Activated CD4-positive, CD25-positive, alpha-beta regulatory T cell treated with anti-CD3 and anti-CD28 coated beads, Interleukin-2, amount 50 U/mL, for 24 hours (primary cell): Measurements from ENCODE around the gene PTER.

Experiments
- ATAC-seq, 2 donors: fragments of 150-1000 bp; cut with Tn5 transposase; one replicate each; pipeline ENCODE4 v1.10.0; 2021; ENCODE audit warnings: mild to moderate bottlenecking in 1 of 2, moderate library complexity in 1 of 2

Gene PTER

DNA sequence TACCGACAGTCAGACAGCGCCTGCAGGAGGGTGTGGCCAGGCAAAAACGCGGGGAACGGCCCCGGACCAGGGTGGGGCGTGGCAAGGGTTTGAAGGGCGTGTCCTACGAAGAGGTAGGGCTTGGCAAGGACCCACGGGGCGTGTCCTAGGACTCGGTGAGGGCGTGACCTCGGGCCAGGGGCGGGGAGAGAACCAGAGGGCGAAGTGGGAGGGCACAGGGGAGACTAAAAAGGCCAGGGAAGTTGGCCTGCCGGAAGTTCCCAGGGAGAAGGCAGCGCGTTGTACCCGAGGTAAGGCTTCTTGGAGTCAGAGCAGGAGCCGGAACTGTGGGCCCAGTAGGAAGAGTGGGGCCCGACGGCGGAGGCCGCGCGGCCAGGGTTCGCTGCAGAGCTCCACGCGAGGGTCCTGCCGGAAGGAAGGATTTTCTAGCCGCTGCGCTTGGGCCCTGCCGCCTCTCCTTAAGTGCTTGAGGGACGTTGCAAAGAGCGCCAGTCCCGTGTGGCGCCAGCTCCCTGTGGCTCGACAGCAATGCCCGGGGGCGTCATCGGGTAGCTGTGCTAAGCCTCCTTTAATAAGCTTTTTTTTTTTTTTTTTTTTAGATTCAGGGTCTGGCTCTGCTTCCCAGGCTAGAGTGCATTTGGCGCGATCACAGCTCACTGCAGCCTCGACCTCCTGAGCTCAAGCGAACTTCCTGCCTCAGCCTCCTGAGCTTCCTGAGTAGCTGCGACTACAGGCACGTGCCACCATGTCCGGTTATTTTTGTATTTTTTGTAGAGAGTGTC, at the start of gene PTER:
TSS of gene PTER (plus strand) at position 253 of the 782 bp plus-strand sequence. CDS start 47,375 bp downstream, outside the sequence.
- peak; percentile 96 to 97 for ATAC-seq

DNA sequence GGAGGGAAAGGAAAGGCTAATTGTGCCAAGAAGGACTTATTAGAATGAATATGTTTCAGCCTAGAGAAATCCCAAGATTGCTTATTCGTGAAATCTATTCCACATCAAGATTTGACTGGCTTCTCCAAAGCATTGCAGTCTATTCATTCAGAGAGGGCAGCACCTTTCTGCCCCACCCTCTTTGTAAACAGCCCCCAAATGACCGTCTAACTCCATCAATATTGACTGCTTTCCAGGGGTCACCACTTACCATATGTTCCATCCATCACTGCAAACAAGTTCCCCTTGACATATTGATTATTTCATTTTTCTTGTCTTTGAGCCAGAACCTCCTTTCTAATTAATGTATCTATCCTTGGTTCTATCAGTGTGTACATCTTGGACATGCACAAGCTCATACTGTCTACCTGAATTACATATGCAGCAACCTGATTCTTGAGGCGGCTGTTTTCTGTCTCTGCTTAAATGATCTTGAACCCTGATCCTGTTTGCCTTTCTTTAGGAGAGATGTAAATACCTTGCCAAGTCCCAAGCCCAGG, 44.2 kb upstream of the PTER start:
- ATAC-seq: no peak

GRCh38 chr10:16393271-16393858, 43.4 kb upstream of the PTER start:
- ATAC-seq: no peak

- no peak for ATAC-seq
Observed at GRCh38 chr10:16401416-16401815, 35.4 kb upstream of the PTER start.

- ATAC-seq: no peak
Observed at GRCh38 chr10:16408379-16408778, 28.4 kb upstream of the PTER start.

- no peak for ATAC-seq
Observed at GRCh38 chr10:16417341-16417740, 19.5 kb upstream of the PTER start.

- no peak for ATAC-seq
Observed at GRCh38 chr10:16423599-16423998, 13.2 kb upstream of the PTER start.

- no peak for ATAC-seq
Observed at GRCh38 chr10:16425449-16425848, 11.4 kb upstream of the PTER start.

- ATAC-seq: no peak
Observed at GRCh38 chr10:16429539-16429938, 7.3 kb upstream of the PTER start.

- no peak for ATAC-seq
Observed at GRCh38 chr10:16436367-16436757, 448 bp upstream of the PTER start.

- ATAC-seq: no peak
Observed at GRCh38 chr10:16437540-16437894, 707 bp downstream of the PTER start.

DNA sequence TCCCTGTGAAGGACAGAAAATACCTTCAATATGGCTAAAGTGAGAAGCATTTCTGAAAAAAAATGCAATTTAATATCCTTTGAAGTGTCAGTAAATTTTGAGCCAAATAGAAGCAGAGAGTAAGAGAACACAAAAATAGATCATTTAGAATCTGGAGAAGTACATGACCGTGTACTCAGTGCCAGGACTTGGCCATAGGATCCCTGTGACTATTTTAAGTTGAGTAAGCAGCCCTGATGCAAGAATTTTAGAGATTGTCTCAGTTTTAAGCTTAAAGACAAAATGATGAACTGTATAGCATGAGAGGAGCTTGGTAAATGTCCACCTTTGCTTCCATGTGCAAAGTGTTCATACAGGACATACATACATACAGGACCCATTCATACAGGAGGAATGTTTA, 2.5 kb downstream of the PTER start:
- ATAC-seq: no peak

DNA sequence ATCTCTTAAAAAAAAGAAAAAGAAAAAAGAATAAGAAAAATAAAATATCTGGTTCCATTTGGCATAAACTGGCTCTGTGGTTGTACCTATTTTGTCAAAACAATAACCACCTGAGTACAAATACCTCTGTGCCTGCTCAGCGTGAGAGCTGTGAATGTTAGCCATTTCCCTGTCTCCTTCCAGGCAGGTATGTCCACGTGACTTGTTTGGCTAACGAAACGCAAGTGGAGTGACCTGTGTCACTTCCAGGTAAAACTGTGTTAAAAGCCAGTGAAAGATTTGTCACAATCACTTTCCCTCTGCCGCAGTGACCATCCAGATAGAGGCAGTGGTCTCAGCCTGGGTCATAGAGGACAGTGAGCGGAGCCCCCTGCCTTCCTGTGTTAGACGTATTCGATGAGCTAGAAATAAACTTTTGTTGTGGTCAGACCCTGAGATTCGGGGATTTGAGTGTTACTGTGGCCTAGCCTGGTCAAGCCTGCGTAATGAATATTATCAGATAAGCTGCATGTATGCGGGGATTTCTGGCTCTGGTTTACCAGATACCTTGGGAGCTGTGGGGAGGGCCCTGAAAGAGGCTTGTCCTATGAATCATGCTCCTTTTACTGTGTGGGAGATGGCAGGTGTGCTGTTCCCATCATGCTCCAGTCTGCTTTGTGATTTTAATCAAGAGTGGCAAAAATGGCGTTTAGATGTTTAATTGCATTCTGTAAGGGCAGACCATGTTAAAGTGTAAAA, 3.8 kb downstream of the PTER start:
- ATAC-seq: peak; percentile 15 to 16

- no peak for ATAC-seq
Observed at GRCh38 chr10:16441173-16441840, 4.5 kb downstream of the PTER start.

DNA sequence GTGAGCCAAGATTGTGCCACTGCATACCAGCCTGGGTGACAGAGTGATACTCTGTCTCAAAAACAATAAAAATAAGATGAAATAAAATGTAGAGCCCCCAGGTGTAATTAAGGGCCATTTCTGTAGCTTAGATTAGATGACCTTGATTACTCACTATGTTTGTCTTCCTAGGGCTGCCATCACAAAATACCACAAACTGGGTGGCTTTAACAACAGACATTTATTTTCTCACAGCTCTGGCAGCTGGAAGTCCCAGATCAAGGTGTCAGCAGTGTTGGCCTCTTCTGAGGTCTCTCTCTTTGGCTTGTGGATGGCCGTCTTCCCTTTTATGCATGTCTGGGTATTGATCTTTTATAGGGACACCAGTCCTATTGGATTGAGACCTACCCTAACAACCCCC, 6.1 kb downstream of the PTER start:
- ATAC-seq: no peak

- ATAC-seq: no peak
Observed at GRCh38 chr10:16445770-16446469, 9.1 kb downstream of the PTER start.

DNA sequence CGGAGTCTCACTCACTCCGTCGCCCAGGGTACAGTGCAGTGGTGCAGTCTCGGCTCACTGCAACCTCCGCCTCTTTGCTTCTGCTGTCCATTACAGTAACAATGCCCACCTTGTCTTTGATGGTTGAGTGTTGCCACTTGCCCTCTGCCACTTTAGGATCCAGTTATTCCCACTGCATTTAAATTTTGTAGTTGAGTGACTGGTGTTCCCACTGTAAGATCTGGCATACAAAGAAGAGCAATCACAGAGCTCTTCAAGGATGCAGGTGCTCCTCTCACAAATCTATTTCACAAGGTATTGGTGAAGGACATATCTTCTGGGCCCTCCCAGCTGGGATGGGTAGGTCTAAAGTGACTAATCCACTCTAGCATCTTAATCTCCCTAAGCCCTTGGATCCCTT, 12.6 kb downstream of the PTER start:
- no peak for ATAC-seq

DNA sequence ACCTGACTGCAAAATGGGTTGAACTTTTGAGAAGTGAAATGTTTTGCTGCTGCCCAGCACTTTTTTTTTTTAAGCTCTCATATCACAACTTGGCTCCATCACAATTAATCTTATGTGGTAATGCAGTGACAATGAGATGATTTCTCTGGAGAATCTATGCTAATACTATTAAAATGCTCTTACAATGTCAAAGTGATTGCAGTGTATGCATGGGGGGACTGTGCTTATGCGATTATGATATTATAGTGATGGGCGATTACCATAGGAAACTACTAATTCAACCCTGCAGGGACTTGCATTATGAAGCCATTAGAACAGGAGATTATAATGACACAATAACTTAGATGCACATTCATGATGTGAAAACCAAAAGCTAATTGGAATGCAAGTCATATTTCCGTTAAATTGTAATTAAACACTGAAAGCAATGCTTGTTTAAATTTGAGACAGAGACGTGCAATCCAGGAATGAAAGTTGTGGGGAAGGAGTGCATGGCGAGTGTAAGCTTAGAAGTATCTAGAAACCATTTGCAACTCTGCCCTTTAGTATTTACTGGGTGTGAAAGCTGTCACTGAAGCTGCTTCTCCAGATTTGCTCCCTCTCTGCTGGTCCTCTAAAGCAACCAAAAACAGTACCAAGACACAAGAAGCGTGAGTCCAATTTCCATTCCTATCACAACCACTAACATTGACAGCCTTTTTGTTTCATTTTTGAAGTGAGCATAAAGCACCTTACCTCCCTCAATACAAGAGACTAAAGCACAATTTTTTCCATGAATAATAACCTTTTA, 21.6 kb downstream of the PTER start:
- no peak for ATAC-seq

GRCh38 chr10:16459423-16459939, 22.7 kb downstream of the PTER start:
- no peak for ATAC-seq

DNA sequence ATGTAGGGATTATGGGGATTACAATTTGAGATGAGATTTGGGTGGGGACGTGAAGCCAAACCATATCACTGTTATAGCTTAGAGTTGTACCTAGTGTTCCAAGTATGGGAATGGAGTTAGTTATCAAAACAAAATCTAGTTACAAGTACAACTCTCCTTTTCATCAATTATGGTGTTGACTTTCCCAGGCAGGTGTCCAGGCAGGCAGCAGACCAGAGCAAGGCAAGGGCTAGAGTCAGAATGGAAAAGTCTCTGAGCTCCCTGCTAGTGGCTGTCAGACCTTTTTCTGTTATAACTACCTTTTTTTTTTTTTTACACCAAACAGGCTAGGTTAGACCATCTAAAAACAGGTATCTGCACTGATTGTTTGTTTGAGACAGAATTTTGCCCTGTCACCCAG, 29.2 kb downstream of the PTER start:
- no peak for ATAC-seq

DNA sequence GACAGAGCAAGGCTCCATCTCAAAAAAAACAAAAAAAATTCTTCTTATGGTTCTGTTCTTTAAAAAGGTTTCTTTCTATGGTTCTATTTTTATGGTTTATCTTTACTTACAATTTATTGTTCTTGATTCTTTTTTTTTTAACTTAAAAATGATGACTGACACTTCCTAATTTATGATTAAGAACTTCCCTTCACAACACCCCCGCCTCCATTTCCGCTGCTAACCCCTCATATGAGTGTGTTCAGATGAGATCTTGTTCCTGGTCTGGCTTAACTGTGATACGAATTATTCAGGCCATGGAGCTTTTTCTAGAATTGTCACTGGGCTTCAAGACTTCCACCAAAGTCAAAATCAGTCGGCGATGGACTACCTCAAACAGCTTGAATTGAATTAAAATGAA, 33.9 kb downstream of the PTER start:
- peak; percentile 56 to 63 for ATAC-seq
